Measurements from ENCODE around the gene HS3ST2. TPM values are rescaled to one million over a fixed set of nuclear protein-coding genes. Genes with fewer than 3 reads are reported as not detected.
"Not testable (repeated sequence)": the region's sequence is repeated elsewhere in the genome, so short reads cannot be mapped to it uniquely, and the experiment has no call there.

The HS3ST2 gene
- total and polyA plus RNA-seq, 2 experiments from 2014 or later, result 0.17 TPM; not detected in 1

GRCh38 chr16:22816475-22816874 lies 2.5 kb downstream of the HS3ST2 start:
- no peak overlapping the region for H2AFZ ChIP-seq
- no peak overlapping the region for H3K27ac ChIP-seq
- 87% methylated on average over 6 of the region's 6 CpGs for WGBS (ENCODE audit: low lambda C conversion rate, missing lambda C conversion rate)
- no peaks in the 10 kb centered on the region for H4K20me1 ChIP-seq (ENCODE audit: insufficient read depth, poor library complexity, severe bottlenecking)
- peaks cover 71% of the 10 kb centered on the region for H3K27me3 ChIP-seq
- H3K9me3 ChIP-seq (ENCODE audit: low read depth), result no peaks in the 10 kb centered on the region
- no peak for TF ChIP-seq EZH2phosphoT487 (IDR thresholded peaks at IDR 0.05; ENCODE audit: low read depth, severe bottlenecking, unreplicated experiment)
- TF ChIP-seq EZH2 (IDR thresholded peaks at IDR 0.05; ENCODE audit: borderline replicate concordance), result no peak
- TF ChIP-seq CTCF (IDR thresholded peaks at IDR 0.05; ENCODE audit: poor library complexity), result no peak
- H3K9me2 ChIP-seq (replicated peaks; ENCODE audit: insufficient read depth), result no peaks in the 10 kb centered on the region
- H3K36me3 ChIP-seq (replicated peaks; ENCODE audit: insufficient read depth, low read depth), result no peaks in the 10 kb centered on the region
- H3K4me2 ChIP-seq, result no peak overlapping the region
- H3K4me1 ChIP-seq (ENCODE audit: insufficient read depth), result peaks cover 4% of the 10 kb centered on the region
- H3K4me3 ChIP-seq, result no peak overlapping the region
- no peaks in the 10 kb centered on the region for H3K79me2 ChIP-seq
- no peak for DNase-seq (ENCODE audit: low spot score)

DNA sequence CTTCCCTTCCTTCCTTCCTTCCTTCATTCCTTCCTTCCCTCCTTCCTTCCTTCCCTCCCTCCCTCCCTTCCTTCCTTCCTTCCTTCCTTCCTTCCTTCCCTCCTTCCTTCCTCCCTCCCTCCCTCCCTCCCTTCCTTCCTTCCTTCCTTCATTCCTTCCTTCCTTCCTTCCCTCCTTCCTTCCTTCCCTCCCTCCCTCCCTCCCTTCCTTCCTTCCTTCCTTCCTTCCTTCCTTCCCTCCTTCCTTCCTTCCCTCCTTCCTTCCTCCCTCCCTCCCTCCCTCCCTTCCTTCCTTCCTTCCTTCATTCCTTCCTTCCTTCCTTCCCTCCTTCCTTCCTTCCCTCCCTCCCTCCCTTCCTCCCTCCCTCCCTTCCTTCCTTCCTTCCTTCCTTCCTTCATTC lies 4.8 kb downstream of the HS3ST2 start:
- not testable (repeated sequence) for H3K4me1 ChIP-seq (ENCODE audit: insufficient read depth); H3K9me2 ChIP-seq (replicated peaks; ENCODE audit: insufficient read depth)

GRCh38 chr16:22838681-22839080 lies 24.7 kb downstream of the HS3ST2 start:
- peaks cover 8% of the 10 kb centered on the region for H3K27me3 ChIP-seq
- no peaks in the 10 kb centered on the region for H3K9me3 ChIP-seq (ENCODE audit: low read depth)
- H3K4me1 ChIP-seq (ENCODE audit: insufficient read depth), result no peaks in the 10 kb centered on the region
- no peaks in the 10 kb centered on the region for H3K79me2 ChIP-seq
- H2AFZ ChIP-seq, result no peak overlapping the region
- no peak for DNase-seq (ENCODE audit: low spot score)
- H3K27ac ChIP-seq, result no peak overlapping the region
- no peak for TF ChIP-seq EZH2phosphoT487 (IDR thresholded peaks at IDR 0.05; ENCODE audit: low read depth, severe bottlenecking, unreplicated experiment)
- TF ChIP-seq EZH2 (IDR thresholded peaks at IDR 0.05; ENCODE audit: borderline replicate concordance), result no peak
- TF ChIP-seq CTCF (IDR thresholded peaks at IDR 0.05; ENCODE audit: poor library complexity), result no peak
- H3K36me3 ChIP-seq (replicated peaks; ENCODE audit: insufficient read depth, low read depth), result no peaks in the 10 kb centered on the region
- H3K9me2 ChIP-seq (replicated peaks; ENCODE audit: insufficient read depth), result no peaks in the 10 kb centered on the region
- WGBS (ENCODE audit: low lambda C conversion rate, missing lambda C conversion rate), result 74% methylated on average over 3 of the region's 3 CpGs
- no peak overlapping the region for H3K4me3 ChIP-seq
- no peak overlapping the region for H3K4me2 ChIP-seq
- no peaks in the 10 kb centered on the region for H4K20me1 ChIP-seq (ENCODE audit: insufficient read depth, poor library complexity, severe bottlenecking)

More for the DNA sequence above, 4.8 kb downstream of the HS3ST2 start:
- not testable (repeated sequence) for H3K4me3 ChIP-seq; DNase-seq (ENCODE audit: low spot score); H2AFZ ChIP-seq; H3K9me3 ChIP-seq (ENCODE audit: low read depth); H4K20me1 ChIP-seq (ENCODE audit: insufficient read depth, poor library complexity, severe bottlenecking); H3K27ac ChIP-seq; H3K4me2 ChIP-seq; H3K36me3 ChIP-seq (replicated peaks; ENCODE audit: insufficient read depth, low read depth); H3K79me2 ChIP-seq
- peaks cover 54% of the 10 kb centered on the region for H3K27me3 ChIP-seq

DNA sequence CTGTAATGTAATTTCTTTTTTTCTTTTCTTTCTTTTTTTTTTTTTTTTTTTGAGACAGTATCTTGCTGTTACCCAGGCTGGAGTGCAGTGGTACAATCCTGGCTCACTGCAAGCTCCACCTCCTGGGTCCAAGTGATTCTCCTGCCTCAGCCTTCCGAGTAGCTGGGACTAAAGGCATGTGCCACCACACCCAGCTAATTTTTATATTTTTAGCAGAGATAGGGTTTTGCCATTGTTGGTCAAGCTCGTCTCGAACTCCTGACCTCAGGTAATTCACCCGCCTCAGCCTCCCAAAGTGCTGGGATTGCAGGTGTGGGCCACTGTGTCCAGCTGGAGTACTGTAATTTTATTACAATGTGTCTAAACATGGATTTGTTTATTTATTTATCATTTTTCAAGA lies 28.1 kb downstream of the HS3ST2 start:
- H3K9me2 ChIP-seq (replicated peaks; ENCODE audit: insufficient read depth); DNase-seq (ENCODE audit: low spot score); H2AFZ ChIP-seq; H4K20me1 ChIP-seq (ENCODE audit: insufficient read depth, poor library complexity, severe bottlenecking); H3K36me3 ChIP-seq (replicated peaks; ENCODE audit: insufficient read depth, low read depth); H3K9me3 ChIP-seq (ENCODE audit: low read depth); H3K4me2 ChIP-seq; H3K27me3 ChIP-seq; H3K79me2 ChIP-seq; H3K4me1 ChIP-seq (ENCODE audit: insufficient read depth); H3K27ac ChIP-seq; H3K4me3 ChIP-seq: not testable (repeated sequence)
- 86% methylated on average over 4 of the region's 4 CpGs for WGBS (ENCODE audit: low lambda C conversion rate, missing lambda C conversion rate)

GRCh38 chr16:22843122-22843521 lies 29.2 kb downstream of the HS3ST2 start:
- 87% methylated on average over 3 of the region's 3 CpGs for WGBS (ENCODE audit: low lambda C conversion rate, missing lambda C conversion rate)
- H3K4me3 ChIP-seq, result no peak overlapping the region
- no peaks in the 10 kb centered on the region for H3K36me3 ChIP-seq (replicated peaks; ENCODE audit: insufficient read depth, low read depth)
- H2AFZ ChIP-seq, result no peak overlapping the region
- H3K27ac ChIP-seq, result no peak overlapping the region
- DNase-seq (ENCODE audit: low spot score), result no peak
- H3K27me3 ChIP-seq, result peaks cover 2% of the 10 kb centered on the region
- H3K79me2 ChIP-seq, result no peaks in the 10 kb centered on the region
- no peaks in the 10 kb centered on the region for H3K9me3 ChIP-seq (ENCODE audit: low read depth)
- no peaks in the 10 kb centered on the region for H4K20me1 ChIP-seq (ENCODE audit: insufficient read depth, poor library complexity, severe bottlenecking)
- no peak for TF ChIP-seq EZH2phosphoT487 (IDR thresholded peaks at IDR 0.05; ENCODE audit: low read depth, severe bottlenecking, unreplicated experiment)
- no peak for TF ChIP-seq EZH2 (IDR thresholded peaks at IDR 0.05; ENCODE audit: borderline replicate concordance)
- TF ChIP-seq CTCF (IDR thresholded peaks at IDR 0.05; ENCODE audit: poor library complexity), result no peak
- no peak overlapping the region for H3K4me2 ChIP-seq
- no peaks in the 10 kb centered on the region for H3K4me1 ChIP-seq (ENCODE audit: insufficient read depth)
- H3K9me2 ChIP-seq (replicated peaks; ENCODE audit: insufficient read depth), result no peaks in the 10 kb centered on the region

Data from hepatocyte (in vitro differentiated cells).